Gastrocnemius medialis (tissue), 4 donors: ENCODE data around the gene CDK17. TPM values are rescaled to one million over a fixed set of nuclear protein-coding genes. Genes with fewer than 3 reads are reported as not detected.

Experiments used
- ATAC-seq, 2 donors: fragments of 150-250 bp; one replicate each; pipeline ENCODE4 v1.9.1; 2016
- DNase-seq, 2 donors: peaks; one replicate each; pipeline ENCODE4 v3.0.0-alpha.2; 2019
- H3K27ac ChIP-seq, 4 donors: fragments of 200-600 bp; sonication (generic); 1 replicate in 1 of 4; 2 replicates in 3 of 4; pipeline ENCODE4 v1.5.1; 2016 to 2018; ENCODE audit warnings: mild to moderate bottlenecking in 2 of 4, moderate library complexity in 1 of 4
- H3K27me3 ChIP-seq, 3 donors: fragments of 200-600 bp; sonication (generic) in 2 of 3; 1 replicate in 1 of 3; 2 replicates in 2 of 3; pipeline versions ENCODE4 v1.5.1 to v1.6.0; 2016 to 2019; ENCODE audit warnings: mild to moderate bottlenecking in 1 of 3, moderate library complexity in 1 of 3
- H3K36me3 ChIP-seq, 2 donors: fragments of 200-600 bp; sonication (generic) in 1 of 2; one replicate each; pipeline ENCODE4 v1.5.1; 2017 to 2018
- H3K4me1 ChIP-seq, 2 donors: fragments of 200-600 bp; sonication (generic) in 1 of 2; one replicate each; pipeline ENCODE4 v1.5.1; 2016 to 2017; ENCODE audit warnings: mild to moderate bottlenecking in 2 of 2
- H3K4me3 ChIP-seq, 4 donors: fragments of 200-600 bp; sonication (generic) in 3 of 4; 1 replicate in 1 of 4; 2 replicates in 3 of 4; pipeline ENCODE4 v1.5.1; 2016 to 2019; ENCODE audit warnings: mild to moderate bottlenecking in 2 of 4
- H3K9me3 ChIP-seq, 3 donors: fragments of 200-600 bp; sonication (generic) in 2 of 3; 1 replicate in 1 of 3; 2 replicates in 2 of 3; pipeline ENCODE4 v1.5.1; 2016 to 2019
- CTCF ChIP-seq, 5 experiments: fragments of 450-650 bp in 3 of 5; fragments of 200-600 bp in 2 of 5; sonication (generic) in 2 of 5; IDR thresholded peaks in 4 of 5; conservative IDR thresholded peaks in 1 of 5; 1 replicate in 4 of 5; 2 replicates in 1 of 5; pipeline ENCODE4 v1.5.1; 2016 to 2019; ENCODE audit warnings: antibody characterized with exemption in 5 of 5, mild to moderate bottlenecking in 3 of 5, moderate library complexity in 3 of 5
- POLR2A ChIP-seq, 2 donors: fragments of 450-650 bp; IDR thresholded peaks; one replicate each; pipeline ENCODE4 v1.6.1; 2017; ENCODE audit warnings: antibody characterized with exemption in 2 of 2, mild to moderate bottlenecking in 2 of 2, moderate library complexity in 2 of 2
- in situ Hi-C, 4 donors: fragments of 200-750 bp; cut with MboI; loops; one replicate each; pipeline versions ENCODE4 v1.15.0 to v1.8.0; 2017; ENCODE audit warnings: low sequenced_read_pairs in 4 of 4
- intact Hi-C: fragments of 100-400 bp; cut with DNase I; formaldehyde crosslinking; loops from one replicate; pipeline ENCODE4 v1.15.1; 2023; ENCODE audit warnings: low total_unique reads
- total RNA-seq, 4 donors: library from RNA; depleted of rRNA; stranded (reverse); fragments of >200 nt; gene quantifications; one replicate each; pipeline versions ENCODE4 v1.1.0 to v1.2.3, GENCODE V29; 2016

Gene CDK17
- total RNA-seq, 4 donors from 2014 or later: 10.9 to 25.1 (median 20.9) TPM

GRCh38 chr12:96302687-96303310 is 97.4 kb downstream of the CDK17 start:
- no peaks in the 10 kb centered on the region for H3K27me3 ChIP-seq
- intact Hi-C loops (no loop called here), in situ Hi-C loops (no loop called here)

GRCh38 chr12:96301732-96302131 is 98.5 kb downstream of the CDK17 start:
- ATAC-seq (no peak), DNase-seq (no peak)
- Histone ChIP-seq H3K36me3 (peaks cover 0 to 5% of the 10 kb centered on the region in 2 donors), H3K9me3 (no peaks in the 10 kb centered on the region), H3K27me3 (no peaks in the 10 kb centered on the region), H3K4me3 (no peak overlapping the region), H3K27ac (no peak overlapping the region), H3K4me1 (no peaks in the 10 kb centered on the region)
- in situ Hi-C loops: no loop called here
- intact Hi-C loops: loop anchor here (2.0 kb wide), 1 partner anchor 99 kb away; the partner anchor contains the start of gene CDK17
- TF ChIP-seq CTCF (IDR thresholded peaks at IDR 0.05 in 4 of 5, conservative IDR thresholded peaks at IDR 0.05 in 1 of 5): no peak
- TF ChIP-seq POLR2A (IDR thresholded peaks at IDR 0.05): no peak

More at GRCh38 chr12:96302687-96303310, 97.4 kb downstream of the CDK17 start:
- no peak for TF ChIP-seq POLR2A (IDR thresholded peaks at IDR 0.05)
- TF ChIP-seq CTCF (IDR thresholded peaks at IDR 0.05 in 4 of 5, conservative IDR thresholded peaks at IDR 0.05 in 1 of 5): no peak
- no peak for ATAC-seq
- Histone ChIP-seq H3K27ac (no peak overlapping the region), H3K4me3 (no peak overlapping the region), H3K9me3 (no peaks in the 10 kb centered on the region), H3K36me3 (no peaks in the 10 kb centered on the region), H3K4me1 (no peaks in the 10 kb centered on the region)
- no peak for DNase-seq

- no peak overlapping the region for H3K27ac ChIP-seq
- H3K36me3 ChIP-seq: peaks cover 0 to 5% of the 10 kb centered on the region in 2 donors
- DNase-seq (no peak), ATAC-seq (no peak)
- no peaks in the 10 kb centered on the region for H3K4me1 ChIP-seq
- intact Hi-C loops: loop anchor here (2.0 kb wide), 1 partner anchor 101 kb away; the partner anchor contains the start of gene CDK17
- no peaks in the 10 kb centered on the region for H3K27me3 ChIP-seq
- no peaks in the 10 kb centered on the region for H3K9me3 ChIP-seq
- H3K4me3 ChIP-seq: no peak overlapping the region
- in situ Hi-C loops: no loop called here
- TF ChIP-seq CTCF (IDR thresholded peaks at IDR 0.05 in 4 of 5, conservative IDR thresholded peaks at IDR 0.05 in 1 of 5) (no peak), POLR2A (IDR thresholded peaks at IDR 0.05) (no peak)
Measured at GRCh38 chr12:96300064-96300463, 100.2 kb downstream of the CDK17 start.

GRCh38 chr12:96297504-96297903 is 102.7 kb downstream of the CDK17 start:
- intact Hi-C loops: no loop called here

More at GRCh38 chr12:96297504-96297903, 102.7 kb downstream of the CDK17 start:
- H3K27ac ChIP-seq: no peak overlapping the region
- no peaks in the 10 kb centered on the region for H3K9me3 ChIP-seq
- H3K4me3 ChIP-seq: no peak overlapping the region
- TF ChIP-seq CTCF (IDR thresholded peaks at IDR 0.05 in 4 of 5, conservative IDR thresholded peaks at IDR 0.05 in 1 of 5): no peak
- TF ChIP-seq POLR2A (IDR thresholded peaks at IDR 0.05): no peak
- no peaks in the 10 kb centered on the region for H3K4me1 ChIP-seq
- DNase-seq (no peak), ATAC-seq (no peak)
- H3K36me3 ChIP-seq: peaks cover 0 to 5% of the 10 kb centered on the region in 2 donors
- in situ Hi-C loops: no loop called here
- no peaks in the 10 kb centered on the region for H3K27me3 ChIP-seq
